ENCODE data around the gene GBP7.

GBP7 gene

DNA sequence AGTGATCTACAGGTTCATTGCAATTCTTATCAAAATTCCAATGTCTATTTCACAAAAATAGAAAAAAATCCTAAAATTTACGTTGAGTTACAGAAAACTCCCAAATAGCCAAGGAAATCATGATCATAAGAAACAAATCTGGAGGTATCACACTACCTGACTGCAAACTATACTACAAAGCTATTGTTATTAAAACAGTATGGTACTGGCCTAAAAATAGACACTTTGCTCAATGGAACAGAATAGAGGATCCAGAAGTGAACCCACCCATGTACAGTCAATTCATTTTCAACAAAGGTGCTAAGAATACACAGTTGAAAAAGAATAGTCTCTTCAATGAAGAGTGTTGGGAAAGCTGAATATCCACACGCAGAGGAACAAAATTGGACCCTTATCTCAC is 80.1 kb downstream of the GBP7 start:
- TF ChIP-seq, protein P1, sequence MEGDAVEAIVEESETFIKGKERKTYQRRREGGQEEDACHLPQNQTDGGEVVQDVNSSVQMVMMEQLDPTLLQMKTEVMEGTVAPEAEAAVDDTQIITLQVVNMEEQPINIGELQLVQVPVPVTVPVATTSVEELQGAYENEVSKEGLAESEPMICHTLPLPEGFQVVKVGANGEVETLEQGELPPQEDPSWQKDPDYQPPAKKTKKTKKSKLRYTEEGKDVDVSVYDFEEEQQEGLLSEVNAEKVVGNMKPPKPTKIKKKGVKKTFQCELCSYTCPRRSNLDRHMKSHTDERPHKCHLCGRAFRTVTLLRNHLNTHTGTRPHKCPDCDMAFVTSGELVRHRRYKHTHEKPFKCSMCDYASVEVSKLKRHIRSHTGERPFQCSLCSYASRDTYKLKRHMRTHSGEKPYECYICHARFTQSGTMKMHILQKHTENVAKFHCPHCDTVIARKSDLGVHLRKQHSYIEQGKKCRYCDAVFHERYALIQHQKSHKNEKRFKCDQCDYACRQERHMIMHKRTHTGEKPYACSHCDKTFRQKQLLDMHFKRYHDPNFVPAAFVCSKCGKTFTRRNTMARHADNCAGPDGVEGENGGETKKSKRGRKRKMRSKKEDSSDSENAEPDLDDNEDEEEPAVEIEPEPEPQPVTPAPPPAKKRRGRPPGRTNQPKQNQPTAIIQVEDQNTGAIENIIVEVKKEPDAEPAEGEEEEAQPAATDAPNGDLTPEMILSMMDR (IDR thresholded peaks at IDR 0.05) = no peak

- TF ChIP-seq, protein P1 (IDR thresholded peaks at IDR 0.05) = no peak
Measured at GRCh38 chr1:89089962-89090361, 85.8 kb downstream of the GBP7 start.

GRCh38 chr1:89088572-89088971 is 87.2 kb downstream of the GBP7 start:
- TF ChIP-seq, protein P1 (IDR thresholded peaks at IDR 0.05) = no peak

- TF ChIP-seq, protein P1 (IDR thresholded peaks at IDR 0.05) = no peak
Measured at GRCh38 chr1:89087241-89087640, 88.6 kb downstream of the GBP7 start.

DNA sequence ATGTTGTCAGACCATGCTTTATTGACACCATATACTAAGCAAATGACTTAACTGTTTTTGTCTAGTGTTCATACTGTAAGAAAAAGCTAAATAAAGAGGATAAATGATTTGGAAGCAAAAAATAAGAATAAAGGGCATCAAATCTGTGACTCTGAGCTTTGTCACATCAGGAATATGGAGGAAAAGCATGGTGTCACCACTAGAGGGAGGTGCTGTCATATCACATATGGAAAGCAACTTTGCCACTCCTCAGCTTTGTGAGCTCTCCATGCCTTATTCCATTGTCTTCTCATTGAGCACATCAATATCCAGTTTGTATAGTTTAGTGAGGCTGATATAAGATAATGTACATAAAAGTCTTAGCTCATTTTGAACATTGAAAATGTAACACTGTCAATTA is 90.0 kb downstream of the GBP7 start:
- TF ChIP-seq, protein P1 (IDR thresholded peaks at IDR 0.05) = peak; percentile 47

All from LNCAP (cell line).